Kidney epithelial cell (primary cell): ENCODE data around the gene CBLB. TPM values are rescaled to one million over a fixed set of nuclear protein-coding genes. Genes with fewer than 3 reads are reported as not detected.

Experiments
- DNase-seq: peaks from one replicate; pipeline ENCODE4 v3.0.0-alpha.2; 2010; ENCODE audit warnings: low read depth
- H3K27me3 ChIP-seq: 2 replicates; pipeline ENCODE4 v1.6.0; 2011; ENCODE audit warnings: low read length; ENCODE audit not compliant: control insufficient read depth, insufficient read depth
- H3K36me3 ChIP-seq: 2 replicates; pipeline ENCODE4 v1.5.1; 2011; ENCODE audit warnings: low read length; ENCODE audit not compliant: control insufficient read depth, insufficient read depth
- H3K4me3 ChIP-seq: 2 replicates; pipeline ENCODE4 v1.5.1; 2011; ENCODE audit warnings: low read depth, mild to moderate bottlenecking, control low read depth, low read length
- total RNA-seq: library from RNA; depleted of rRNA; stranded (reverse); fragments of >200 nt; gene quantifications from 2 replicates; pipeline ENCODE4 v1.2.3, GENCODE V29; 2015
- TF ChIP-seq, protein P1 (sequence below): IDR thresholded peaks from 2 replicates; pipeline ENCODE4 v1.5.1; 2011; ENCODE audit warnings: mild to moderate bottlenecking, moderate library complexity, low read length, control low read depth, inconsistent platforms; ENCODE audit not compliant: insufficient read depth, poor library complexity, severe bottlenecking

CBLB gene
- total RNA-seq, 1 donor from 2014 or later = 27.2 TPM

DNA sequence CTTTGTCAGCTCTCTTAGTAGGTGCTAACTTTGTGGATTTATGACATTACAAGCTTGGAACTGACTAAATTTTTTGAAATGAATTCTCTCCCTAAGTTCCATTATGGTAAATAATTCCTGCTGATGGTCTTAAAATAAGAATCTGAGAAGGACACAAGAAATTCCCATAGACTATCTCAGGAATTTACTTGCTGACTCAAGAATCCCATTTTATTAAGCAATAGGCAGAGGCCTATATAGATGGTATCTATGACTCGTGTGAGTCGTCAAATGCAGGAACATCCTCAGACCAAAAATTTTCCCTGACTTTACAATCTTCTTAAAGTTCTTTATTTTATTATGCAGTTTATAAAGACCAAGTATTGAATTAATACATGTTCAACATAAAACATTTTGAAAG, 30.7 kb upstream of the CBLB start:
- Histone ChIP-seq H3K27me3 (no peaks in the 10 kb centered on the region), H3K4me3 (no peak overlapping the region), H3K36me3 (no peaks in the 10 kb centered on the region)
- peak; percentile 16 for DNase-seq
- TF ChIP-seq, protein P1, sequence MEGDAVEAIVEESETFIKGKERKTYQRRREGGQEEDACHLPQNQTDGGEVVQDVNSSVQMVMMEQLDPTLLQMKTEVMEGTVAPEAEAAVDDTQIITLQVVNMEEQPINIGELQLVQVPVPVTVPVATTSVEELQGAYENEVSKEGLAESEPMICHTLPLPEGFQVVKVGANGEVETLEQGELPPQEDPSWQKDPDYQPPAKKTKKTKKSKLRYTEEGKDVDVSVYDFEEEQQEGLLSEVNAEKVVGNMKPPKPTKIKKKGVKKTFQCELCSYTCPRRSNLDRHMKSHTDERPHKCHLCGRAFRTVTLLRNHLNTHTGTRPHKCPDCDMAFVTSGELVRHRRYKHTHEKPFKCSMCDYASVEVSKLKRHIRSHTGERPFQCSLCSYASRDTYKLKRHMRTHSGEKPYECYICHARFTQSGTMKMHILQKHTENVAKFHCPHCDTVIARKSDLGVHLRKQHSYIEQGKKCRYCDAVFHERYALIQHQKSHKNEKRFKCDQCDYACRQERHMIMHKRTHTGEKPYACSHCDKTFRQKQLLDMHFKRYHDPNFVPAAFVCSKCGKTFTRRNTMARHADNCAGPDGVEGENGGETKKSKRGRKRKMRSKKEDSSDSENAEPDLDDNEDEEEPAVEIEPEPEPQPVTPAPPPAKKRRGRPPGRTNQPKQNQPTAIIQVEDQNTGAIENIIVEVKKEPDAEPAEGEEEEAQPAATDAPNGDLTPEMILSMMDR = no peak

DNA sequence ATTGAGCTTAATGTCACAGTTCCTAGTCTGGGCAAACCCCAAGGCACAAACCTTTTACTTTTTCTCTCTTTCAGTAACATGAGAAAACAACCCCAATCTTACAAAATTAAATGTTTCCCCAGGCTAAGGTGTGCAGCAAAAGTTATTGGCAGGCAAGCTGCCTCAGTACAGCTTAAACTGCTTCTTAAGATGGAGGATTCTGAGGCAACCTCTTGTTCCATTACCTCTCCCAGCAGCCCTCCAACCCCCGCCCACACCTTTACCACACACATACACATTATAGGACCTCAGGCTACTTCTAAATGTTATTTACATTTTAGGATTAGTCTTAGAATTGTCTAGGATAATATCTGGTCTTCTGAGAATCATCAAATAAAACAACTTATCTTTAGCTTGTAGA, 22.3 kb upstream of the CBLB start:
- no peaks in the 10 kb centered on the region for H3K36me3 ChIP-seq
- TF ChIP-seq, protein P1 = no peak
- DNase-seq = no peak
- H3K27me3 ChIP-seq = no peaks in the 10 kb centered on the region
- no peak overlapping the region for H3K4me3 ChIP-seq

DNA sequence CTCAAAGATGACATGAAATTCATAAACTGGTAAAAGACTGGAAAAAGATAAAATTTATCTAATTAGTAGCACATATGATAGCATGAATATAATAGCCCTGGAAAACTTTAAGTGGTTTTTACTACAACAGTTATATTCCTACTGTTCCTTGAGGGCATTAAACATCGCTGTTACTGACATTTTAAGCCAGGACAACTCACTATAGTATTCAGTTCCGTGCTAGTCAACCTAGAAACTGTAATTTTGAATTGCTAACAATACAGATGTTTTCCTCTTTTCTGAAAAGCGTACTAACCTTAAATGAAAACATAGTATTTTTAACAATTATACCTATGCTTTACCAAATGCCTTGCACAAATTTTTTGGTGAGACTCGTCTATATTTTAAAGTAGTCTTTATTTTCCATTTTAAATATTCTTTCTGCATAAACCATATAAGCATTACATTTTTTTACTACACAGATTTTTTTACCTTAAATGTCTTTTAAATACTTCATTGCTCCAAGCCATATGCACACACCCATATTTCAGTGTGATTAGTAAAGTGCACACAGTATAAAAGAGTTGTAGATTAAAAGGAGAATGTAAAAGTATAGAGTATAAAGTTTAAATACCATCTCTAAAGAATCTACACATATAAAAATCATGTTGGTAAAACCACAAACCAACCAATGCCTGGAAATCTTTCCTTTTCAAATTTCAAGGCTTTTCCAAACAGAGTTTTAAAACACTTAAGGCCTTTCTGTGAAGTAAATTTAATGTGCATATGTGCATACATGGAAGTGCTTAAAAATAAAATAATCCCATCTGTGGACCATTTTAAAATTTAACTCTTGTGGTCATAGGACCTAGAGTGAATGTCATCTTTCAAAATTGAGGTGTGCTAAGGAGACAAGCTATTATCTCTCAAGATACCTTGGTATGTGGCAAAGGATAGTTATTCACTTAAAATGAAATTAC, 20.1 kb upstream of the CBLB start:
- no peak for DNase-seq
- no peaks in the 10 kb centered on the region for H3K36me3 ChIP-seq
- TF ChIP-seq, protein P1 = no peak
- no peak overlapping the region for H3K4me3 ChIP-seq
- H3K27me3 ChIP-seq = no peaks in the 10 kb centered on the region

DNA sequence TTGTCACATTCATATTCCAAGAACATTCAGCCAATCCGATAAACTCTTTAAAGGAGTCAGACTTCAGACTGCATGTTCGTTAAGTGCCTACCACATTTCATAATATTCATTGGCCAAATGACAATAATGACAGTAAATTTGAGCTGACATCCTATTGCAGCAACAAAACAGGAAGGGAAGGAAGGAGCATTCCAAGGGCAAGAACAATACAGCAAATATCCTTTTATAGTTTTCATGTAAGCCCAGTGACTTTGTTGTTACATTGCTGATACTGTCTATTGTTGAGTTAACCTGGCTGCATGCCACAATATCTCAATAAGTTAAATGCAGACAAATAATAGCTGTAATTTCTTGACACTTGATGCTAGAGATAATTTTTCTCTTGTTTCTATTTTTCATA, 16.4 kb upstream of the CBLB start:
- no peak overlapping the region for H3K4me3 ChIP-seq
- TF ChIP-seq, protein P1 = no peak
- no peak for DNase-seq
- H3K36me3 ChIP-seq = no peaks in the 10 kb centered on the region
- H3K27me3 ChIP-seq = no peaks in the 10 kb centered on the region

DNA sequence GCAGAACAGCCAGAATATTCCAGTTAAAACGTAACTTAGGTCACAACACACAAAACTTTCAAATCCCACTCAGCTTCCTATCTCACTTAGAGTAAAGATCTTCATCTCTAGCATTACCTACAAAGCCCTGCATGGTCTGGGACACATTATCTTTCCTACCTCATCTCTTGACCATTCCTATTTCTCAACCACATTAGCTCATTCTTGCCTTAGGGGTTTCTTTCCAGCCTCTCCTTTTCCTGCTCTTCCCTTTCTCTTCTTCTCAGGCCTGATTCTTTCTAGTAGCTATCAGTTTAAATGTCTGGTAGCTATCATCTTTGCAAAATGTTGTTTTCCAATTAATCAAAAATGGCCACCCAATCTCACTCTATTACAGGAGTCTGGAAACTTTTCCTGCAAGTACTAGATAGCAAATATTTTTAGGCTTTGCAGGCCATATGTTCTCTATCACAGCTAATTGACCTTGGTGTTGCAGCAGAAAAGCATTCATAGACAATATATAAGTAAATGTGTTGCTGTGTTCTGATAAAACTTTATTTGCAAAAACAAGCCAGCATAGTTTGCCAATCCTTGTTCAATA, 15.1 kb upstream of the CBLB start:
- no peaks in the 10 kb centered on the region for H3K27me3 ChIP-seq
- DNase-seq = no peak
- no peak overlapping the region for H3K4me3 ChIP-seq
- H3K36me3 ChIP-seq = no peaks in the 10 kb centered on the region
- TF ChIP-seq, protein P1 = no peak
